Measurements from ENCODE around the gene ATP11A.
A peak's percentile ranks its signal among the peaks of the same experiment; 100 is the strongest.

ATP11A gene

GRCh38 chr13:112714376-112715174 is 24.7 kb downstream of the ATP11A start:
- Histone ChIP-seq H4K91ac (ENCODE audit: low read depth, low read length) (peak overlapping the region; percentile 6), H3K27me3 (ENCODE audit: insufficient read depth, low read length) (no peaks in the 10 kb centered on the region), H3K36me3 (ENCODE audit: control insufficient read depth in 1 of 2, insufficient read depth in 2 of 2, low read length in 2 of 2) (peaks cover 0 to 2% of the 10 kb centered on the region in 2 experiments), H3K4me1 (ENCODE audit: control insufficient read depth in 1 of 2, insufficient read depth in 2 of 2, low read length in 2 of 2) (peaks cover 31 to 49% of the 10 kb centered on the region in 2 experiments), H3K4me2 (ENCODE audit: low read length) (no peak overlapping the region), H3K4ac (ENCODE audit: low read depth, low read length) (peak overlapping the region; percentile 55), H3K9ac (ENCODE audit: low read length) (no peak overlapping the region), H4K8ac (ENCODE audit: low read depth, low read length) (no peak overlapping the region), H2AK5ac (ENCODE audit: low read length) (peak overlapping the region; percentile 9), H2BK12ac (ENCODE audit: low read length) (no peak overlapping the region), H3K14ac (ENCODE audit: low read length) (peak overlapping the region; percentile 12), H3K79me2 (ENCODE audit: control insufficient read depth, insufficient read depth, low read length, poor library complexity) (peaks cover 18% of the 10 kb centered on the region), H4K12ac (ENCODE audit: low read depth, low read length) (no peak overlapping the region), H2BK5ac (ENCODE audit: low read depth, low read length, poor library complexity) (no peak overlapping the region), H3K27ac (ENCODE audit: low read depth, low read length) (no peak overlapping the region), H2AFZ (ENCODE audit: insufficient read depth, low read length, poor library complexity) (no peak overlapping the region), H3K18ac (ENCODE audit: low read length) (no peak overlapping the region), H2BK120ac (ENCODE audit: insufficient read depth, low read length, poor library complexity) (no peak overlapping the region), H3K79me1 (ENCODE audit: low read length) (peaks cover 22% of the 10 kb centered on the region), H3K23ac (ENCODE audit: low read length) (no peak overlapping the region), H3K9me3 (ENCODE audit: insufficient read depth, low read depth, low read length) (peaks cover 3% of the 10 kb centered on the region), H3K4me3 (ENCODE audit: low read depth, low read length) (no peak overlapping the region)
- no peak for DNase-seq
- WGBS (ENCODE audit: extremely low coverage, insufficient coverage, insufficient read length) = no CpG with 5 or more reads among the region's 23 CpGs

GRCh38 chr13:112715210-112715609 is 25.4 kb downstream of the ATP11A start:
- H3K27ac ChIP-seq (ENCODE audit: low read depth, low read length) = no peak overlapping the region
- H3K14ac ChIP-seq (ENCODE audit: low read length) = no peak overlapping the region
- H4K91ac ChIP-seq (ENCODE audit: low read depth, low read length) = no peak overlapping the region
- peaks cover 24% of the 10 kb centered on the region for H3K79me1 ChIP-seq (ENCODE audit: low read length)
- H2AK5ac ChIP-seq (ENCODE audit: low read length) = no peak overlapping the region
- H3K18ac ChIP-seq (ENCODE audit: low read length) = no peak overlapping the region
- no peaks in the 10 kb centered on the region for H3K9me3 ChIP-seq (ENCODE audit: insufficient read depth, low read depth, low read length)
- no peak overlapping the region for H2BK12ac ChIP-seq (ENCODE audit: low read length)
- H3K79me2 ChIP-seq (ENCODE audit: control insufficient read depth, insufficient read depth, low read length, poor library complexity) = peaks cover 21% of the 10 kb centered on the region
- no peaks in the 10 kb centered on the region for H3K27me3 ChIP-seq (ENCODE audit: insufficient read depth, low read length)
- H3K23ac ChIP-seq (ENCODE audit: low read length) = no peak overlapping the region
- no peak overlapping the region for H4K8ac ChIP-seq (ENCODE audit: low read depth, low read length)
- peaks cover 0 to 2% of the 10 kb centered on the region in 2 experiments for H3K36me3 ChIP-seq (ENCODE audit: control insufficient read depth in 1 of 2, insufficient read depth in 2 of 2, low read length in 2 of 2)
- no peak overlapping the region for H3K4ac ChIP-seq (ENCODE audit: low read depth, low read length)
- no peak overlapping the region for H2BK120ac ChIP-seq (ENCODE audit: insufficient read depth, low read length, poor library complexity)
- no peak overlapping the region for H4K12ac ChIP-seq (ENCODE audit: low read depth, low read length)
- peaks cover 29 to 45% of the 10 kb centered on the region in 2 experiments for H3K4me1 ChIP-seq (ENCODE audit: control insufficient read depth in 1 of 2, insufficient read depth in 2 of 2, low read length in 2 of 2)
- DNase-seq = no peak
- no CpG with 5 or more reads among the region's 5 CpGs for WGBS (ENCODE audit: extremely low coverage, insufficient coverage, insufficient read length)
- no peak overlapping the region for H3K9ac ChIP-seq (ENCODE audit: low read length)
- H2AFZ ChIP-seq (ENCODE audit: insufficient read depth, low read length, poor library complexity) = no peak overlapping the region
- H2BK5ac ChIP-seq (ENCODE audit: low read depth, low read length, poor library complexity) = no peak overlapping the region
- no peak overlapping the region for H3K4me3 ChIP-seq (ENCODE audit: low read depth, low read length)
- H3K4me2 ChIP-seq (ENCODE audit: low read length) = no peak overlapping the region

GRCh38 chr13:112715715-112716460 is 26.1 kb downstream of the ATP11A start:
- no peaks in the 10 kb centered on the region for H3K27me3 ChIP-seq (ENCODE audit: insufficient read depth, low read length)
- H2BK12ac ChIP-seq (ENCODE audit: low read length) = no peak overlapping the region
- H3K4me1 ChIP-seq (ENCODE audit: control insufficient read depth in 1 of 2, insufficient read depth in 2 of 2, low read length in 2 of 2) = peaks cover 27 to 43% of the 10 kb centered on the region in 2 experiments
- no peak overlapping the region for H4K91ac ChIP-seq (ENCODE audit: low read depth, low read length)
- peaks cover 25% of the 10 kb centered on the region for H3K79me2 ChIP-seq (ENCODE audit: control insufficient read depth, insufficient read depth, low read length, poor library complexity)
- H3K27ac ChIP-seq (ENCODE audit: low read depth, low read length) = no peak overlapping the region
- H3K9ac ChIP-seq (ENCODE audit: low read length) = no peak overlapping the region
- no peak overlapping the region for H3K23ac ChIP-seq (ENCODE audit: low read length)
- no peak overlapping the region for H3K4me2 ChIP-seq (ENCODE audit: low read length)
- no peak overlapping the region for H2BK5ac ChIP-seq (ENCODE audit: low read depth, low read length, poor library complexity)
- H3K14ac ChIP-seq (ENCODE audit: low read length) = no peak overlapping the region
- H3K18ac ChIP-seq (ENCODE audit: low read length) = peak overlapping the region; percentile 2
- H3K4ac ChIP-seq (ENCODE audit: low read depth, low read length) = peak overlapping the region; percentile 28
- H3K79me1 ChIP-seq (ENCODE audit: low read length) = peaks cover 24% of the 10 kb centered on the region
- H3K9me3 ChIP-seq (ENCODE audit: insufficient read depth, low read depth, low read length) = no peaks in the 10 kb centered on the region
- H2BK120ac ChIP-seq (ENCODE audit: insufficient read depth, low read length, poor library complexity) = no peak overlapping the region
- no peak overlapping the region for H2AFZ ChIP-seq (ENCODE audit: insufficient read depth, low read length, poor library complexity)
- no peak overlapping the region for H3K4me3 ChIP-seq (ENCODE audit: low read depth, low read length)
- no peak overlapping the region for H4K12ac ChIP-seq (ENCODE audit: low read depth, low read length)
- WGBS (ENCODE audit: extremely low coverage, insufficient coverage, insufficient read length) = no CpG with 5 or more reads among the region's 13 CpGs
- peaks cover 0 to 2% of the 10 kb centered on the region in 2 experiments for H3K36me3 ChIP-seq (ENCODE audit: control insufficient read depth in 1 of 2, insufficient read depth in 2 of 2, low read length in 2 of 2)
- no peak overlapping the region for H4K8ac ChIP-seq (ENCODE audit: low read depth, low read length)
- H2AK5ac ChIP-seq (ENCODE audit: low read length) = no peak overlapping the region
- no peak for DNase-seq

- Histone ChIP-seq H2AFZ (ENCODE audit: insufficient read depth, low read length, poor library complexity) (no peak overlapping the region), H3K27ac (ENCODE audit: low read depth, low read length) (no peak overlapping the region), H3K79me1 (ENCODE audit: low read length) (peaks cover 25% of the 10 kb centered on the region), H2BK12ac (ENCODE audit: low read length) (no peak overlapping the region), H3K4me1 (ENCODE audit: control insufficient read depth in 1 of 2, insufficient read depth in 2 of 2, low read length in 2 of 2) (peaks cover 30 to 43% of the 10 kb centered on the region in 2 experiments), H3K14ac (ENCODE audit: low read length) (no peak overlapping the region), H3K79me2 (ENCODE audit: control insufficient read depth, insufficient read depth, low read length, poor library complexity) (peaks cover 30% of the 10 kb centered on the region), H3K4me2 (ENCODE audit: low read length) (no peak overlapping the region), H4K8ac (ENCODE audit: low read depth, low read length) (no peak overlapping the region), H3K27me3 (ENCODE audit: insufficient read depth, low read length) (no peaks in the 10 kb centered on the region), H3K36me3 (ENCODE audit: control insufficient read depth in 1 of 2, insufficient read depth in 2 of 2, low read length in 2 of 2) (peaks cover 0 to 2% of the 10 kb centered on the region in 2 experiments), H3K18ac (ENCODE audit: low read length) (peak overlapping the region; percentile 2), H3K4me3 (ENCODE audit: low read depth, low read length) (no peak overlapping the region), H2BK120ac (ENCODE audit: insufficient read depth, low read length, poor library complexity) (no peak overlapping the region), H3K9me3 (ENCODE audit: insufficient read depth, low read depth, low read length) (peaks cover 2% of the 10 kb centered on the region), H3K23ac (ENCODE audit: low read length) (no peak overlapping the region), H2BK5ac (ENCODE audit: low read depth, low read length, poor library complexity) (no peak overlapping the region), H2AK5ac (ENCODE audit: low read length) (no peak overlapping the region), H3K9ac (ENCODE audit: low read length) (no peak overlapping the region), H3K4ac (ENCODE audit: low read depth, low read length) (peak overlapping the region; percentile 28), H4K12ac (ENCODE audit: low read depth, low read length) (no peak overlapping the region), H4K91ac (ENCODE audit: low read depth, low read length) (no peak overlapping the region)
- WGBS (ENCODE audit: extremely low coverage, insufficient coverage, insufficient read length) = no CpG with 5 or more reads among the region's 13 CpGs
- no peak for DNase-seq
Observed at GRCh38 chr13:112716461-112716820, 26.6 kb downstream of the ATP11A start.
